ENCODE results near the gene CUEDC2.

The CUEDC2 gene

DNA sequence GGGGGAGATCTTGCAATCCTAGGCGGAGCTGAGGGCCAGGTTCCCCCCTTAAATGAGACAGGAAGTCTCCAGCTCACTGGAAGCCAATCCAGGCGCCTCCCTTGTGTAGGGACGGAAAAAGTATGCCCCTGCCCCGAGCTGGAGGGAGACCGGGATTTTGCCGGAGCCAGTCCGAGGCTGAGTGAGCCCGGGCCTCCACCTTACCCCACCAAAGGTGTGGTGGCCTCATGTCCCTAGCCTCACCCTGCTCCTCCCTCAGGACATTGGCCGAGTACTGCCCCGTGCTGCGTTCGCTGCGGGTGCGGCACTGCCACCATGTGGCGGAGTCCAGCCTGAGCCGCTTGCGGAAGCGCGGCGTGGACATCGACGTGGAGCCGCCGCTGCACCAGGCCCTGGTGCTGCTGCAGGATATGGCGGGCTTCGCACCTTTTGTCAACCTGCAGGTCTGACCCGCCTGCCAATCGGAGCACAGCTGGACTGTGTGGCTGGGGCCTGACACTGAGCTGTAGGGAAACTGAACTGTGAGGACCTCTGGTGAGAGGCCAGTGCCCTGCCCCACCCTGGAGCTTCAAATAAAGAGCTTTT is 9.7 kb downstream of the CUEDC2 start:
- no peak for DNase-seq

DNA sequence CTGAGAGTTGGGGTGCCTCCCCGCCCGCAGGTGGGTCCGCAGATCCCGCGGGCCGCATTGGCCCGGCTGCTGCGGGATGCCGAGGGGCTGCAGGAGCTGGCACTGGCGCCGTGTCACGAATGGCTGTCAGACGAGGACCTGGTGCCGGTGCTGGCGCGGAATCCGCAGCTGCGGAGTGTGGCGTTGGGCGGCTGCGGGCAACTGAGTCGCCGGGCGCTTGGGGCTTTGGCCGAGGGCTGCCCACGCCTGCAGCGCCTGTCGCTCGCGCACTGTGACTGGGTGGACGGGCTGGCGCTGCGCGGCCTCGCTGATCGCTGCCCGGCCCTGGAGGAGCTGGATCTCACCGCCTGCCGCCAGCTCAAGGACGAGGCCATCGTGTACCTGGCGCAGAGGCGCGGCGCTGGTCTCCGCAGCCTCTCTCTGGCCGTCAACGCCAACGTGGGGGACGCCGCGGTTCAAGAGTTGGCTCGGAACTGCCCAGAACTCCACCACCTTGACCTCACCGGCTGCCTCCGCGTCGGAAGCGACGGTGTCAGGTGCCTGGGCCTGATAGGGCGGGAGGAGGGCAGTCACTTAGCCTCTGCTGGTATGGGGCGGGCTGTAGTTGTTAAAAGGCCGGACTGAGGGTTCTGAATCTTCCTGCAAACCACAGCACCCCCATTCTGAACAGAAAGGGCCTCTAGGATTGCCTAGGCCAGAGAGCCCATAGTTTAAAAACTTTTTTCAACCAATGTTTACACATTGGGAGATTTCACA is 10.4 kb downstream of the CUEDC2 start:
- DNase-seq, result no peak

DNA sequence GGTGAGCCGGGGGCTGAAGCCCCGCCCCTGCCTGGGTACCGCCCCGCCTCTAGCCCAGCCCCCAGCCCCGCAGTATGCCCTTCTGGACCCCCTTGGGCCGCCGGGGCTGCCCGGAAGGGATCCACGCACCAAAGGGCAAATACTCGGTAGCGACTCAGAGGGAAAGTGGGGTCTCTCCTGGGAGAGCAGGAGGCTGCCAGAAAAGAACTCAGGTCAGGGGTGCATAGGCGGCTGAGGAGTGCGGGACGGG is 10.9 kb downstream of the CUEDC2 start:
- DNase-seq, result no peak

DNA sequence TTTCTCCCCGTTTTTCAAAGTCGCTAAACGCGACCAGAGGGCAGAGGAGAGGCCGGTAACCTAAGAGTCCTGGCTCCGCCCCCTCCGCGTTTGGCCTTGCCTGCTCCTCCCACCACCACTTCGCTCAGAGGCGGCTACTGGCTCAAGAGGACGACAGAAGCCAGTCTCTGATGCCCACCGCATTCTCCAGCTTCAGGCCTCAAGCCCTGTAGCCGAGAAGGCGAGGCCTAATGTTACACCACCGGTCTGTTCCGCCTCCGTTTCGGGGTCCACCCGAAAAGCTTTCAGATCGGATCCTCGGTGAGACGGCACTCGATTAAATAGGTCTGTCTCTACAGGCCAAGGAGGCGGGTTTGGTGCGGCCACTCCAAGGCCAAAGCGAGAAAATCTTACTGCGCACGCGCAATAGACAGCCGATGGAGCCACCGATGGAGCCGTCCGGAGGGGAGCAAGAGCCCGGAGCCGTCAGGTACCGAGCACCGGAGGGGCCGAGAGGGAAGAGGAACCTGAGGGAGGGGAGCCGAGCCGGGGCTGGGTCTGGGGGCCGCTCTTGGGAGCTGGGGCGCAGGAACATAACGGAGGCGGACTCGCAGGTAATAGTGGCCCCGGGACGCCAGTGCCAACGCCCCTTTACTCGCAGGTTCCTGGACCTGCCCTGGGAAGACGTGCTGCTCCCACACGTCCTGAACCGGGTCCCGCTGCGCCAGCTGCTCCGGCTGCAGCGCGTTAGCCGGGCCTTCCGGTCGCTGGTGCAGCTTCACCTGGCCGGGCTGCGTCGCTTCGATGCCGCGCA is 11.5 kb downstream of the CUEDC2 start, which contains the start of gene FBXL15:
Gene FBXL15, plus strand, starts transcription at position 123 of the 793 bp plus-strand sequence. Its CDS starts 294 bp downstream, at position 417.
- peak; percentile 93 for DNase-seq

DNA sequence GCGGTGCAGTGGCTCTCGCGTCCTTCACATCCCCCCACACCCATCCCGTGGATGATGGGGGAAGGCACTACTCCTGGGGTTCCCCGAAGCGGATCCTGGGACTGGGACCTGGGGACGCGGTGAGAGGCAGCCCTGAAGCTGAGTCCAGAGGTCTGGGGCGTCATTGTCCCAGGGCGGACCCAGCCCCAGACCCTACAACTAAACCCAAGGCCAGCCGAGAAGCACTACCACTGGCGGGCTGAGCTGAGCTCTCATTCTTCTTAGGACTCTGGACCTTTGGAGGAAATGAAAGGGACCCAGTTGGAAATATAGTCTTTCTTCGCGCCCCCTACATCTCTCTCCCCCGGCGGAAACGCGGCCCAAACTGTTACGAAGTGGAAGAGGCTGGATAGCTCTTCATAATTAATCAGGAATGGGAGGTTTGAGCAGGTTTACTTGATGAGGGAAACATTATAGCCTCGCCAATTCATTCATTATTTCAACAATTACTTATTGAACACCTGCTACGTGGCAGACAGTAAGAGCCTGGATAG is 12.1 kb downstream of the CUEDC2 start:
- DNase-seq, result no peak

DNA sequence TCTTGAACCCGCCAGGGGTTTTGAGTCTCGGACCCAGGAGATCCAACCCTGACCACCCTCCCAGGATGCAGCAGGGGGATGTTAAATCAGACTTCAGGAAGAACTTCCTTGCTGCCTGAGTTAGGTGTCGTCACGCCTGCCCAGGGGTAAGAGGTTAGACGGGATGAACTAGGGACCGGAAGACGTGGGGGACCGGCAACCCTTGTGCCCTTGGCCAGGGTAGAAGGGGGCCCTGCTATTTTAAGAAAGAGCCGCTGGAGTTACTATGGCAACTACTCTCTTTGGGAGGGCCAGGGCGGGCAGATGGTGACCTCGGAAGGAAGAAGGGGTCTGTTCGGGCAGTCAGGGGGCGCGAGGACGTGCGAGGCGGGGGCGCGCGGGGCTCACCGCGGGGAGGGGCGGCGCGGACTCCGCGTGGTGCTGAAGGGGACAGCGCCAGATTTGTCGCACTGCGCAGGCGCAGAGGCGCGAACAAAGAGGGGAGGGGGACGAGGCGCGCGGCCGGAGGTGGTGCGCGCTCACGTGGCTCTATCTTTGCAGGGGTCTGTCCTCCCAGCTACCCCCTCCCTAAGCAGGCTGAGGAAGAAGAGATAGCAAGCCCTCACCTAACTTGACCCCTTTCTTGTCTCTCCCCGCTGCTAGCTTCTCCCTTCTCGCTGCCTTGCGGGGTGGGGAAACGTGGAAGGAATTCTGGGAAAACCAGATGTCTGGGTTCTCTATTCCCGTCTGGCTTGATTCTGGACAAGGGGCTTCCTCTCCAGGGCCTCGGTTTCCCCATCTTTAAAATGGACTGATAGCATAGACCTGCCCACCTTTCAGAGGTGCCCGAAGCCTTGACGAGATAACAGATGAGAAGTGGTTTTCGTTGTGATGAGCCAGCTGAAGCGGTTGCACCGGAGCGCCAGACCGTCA is 12.8 kb downstream of the CUEDC2 start:
- DNase-seq, result peak; percentile 67

DNA sequence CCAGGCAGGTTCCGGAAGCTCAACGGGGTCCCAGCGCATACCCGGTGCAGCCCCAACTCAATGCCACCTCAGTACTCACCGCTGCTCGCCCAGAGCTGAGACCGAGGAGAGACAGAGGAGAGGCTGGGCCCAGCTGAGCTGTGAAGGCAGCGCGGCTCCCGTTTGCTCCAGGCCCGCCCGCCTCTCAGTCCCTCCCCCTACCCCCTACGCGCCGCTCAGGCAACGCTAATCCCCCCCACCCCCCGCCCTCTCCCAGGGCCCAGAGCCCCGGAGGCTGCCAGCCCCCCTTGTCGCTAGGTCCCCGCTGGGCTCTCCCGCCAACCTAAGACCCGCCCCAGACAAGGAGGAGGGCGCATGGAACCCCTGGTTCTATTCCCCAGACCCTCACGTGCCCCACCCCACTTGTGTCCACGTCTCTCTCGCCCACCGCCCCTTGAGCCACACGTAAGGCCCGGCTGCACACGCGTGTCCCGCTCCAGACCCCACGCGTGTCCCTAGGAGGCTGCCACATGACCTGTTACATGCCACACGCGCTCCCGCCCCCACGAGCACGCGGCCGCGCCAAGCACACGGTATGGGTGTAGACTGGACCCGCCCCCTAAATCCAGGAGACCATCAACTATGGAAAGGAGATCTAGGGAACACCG is 13.6 kb downstream of the CUEDC2 start, which contains the start of gene PSD:
Gene PSD, minus strand, starts transcription at position 164 of the 647 bp plus-strand sequence. CDS start 1,747 bp downstream, outside the sequence.
- no peak for DNase-seq

DNA sequence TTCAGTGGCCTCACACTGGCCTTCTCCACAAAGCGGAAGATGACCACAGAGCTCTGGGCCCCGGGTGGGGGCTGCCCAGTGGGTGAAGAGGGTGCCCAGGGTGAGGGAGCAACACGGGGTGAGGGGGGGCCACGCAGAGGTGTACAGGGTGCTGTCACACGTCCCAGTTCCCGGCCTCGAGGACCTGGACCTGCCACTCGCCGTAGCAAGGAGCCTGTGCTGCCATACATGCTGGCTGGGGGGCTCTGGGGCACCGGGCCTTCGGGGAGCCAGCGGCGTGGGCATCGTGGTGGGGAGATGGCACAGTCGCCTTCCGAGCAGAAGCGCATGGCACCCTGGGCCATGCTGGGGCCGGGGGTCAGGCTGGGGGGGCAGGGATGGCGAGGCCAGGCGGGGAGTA is 15.7 kb downstream of the CUEDC2 start:
- DNase-seq, result no peak

DNA sequence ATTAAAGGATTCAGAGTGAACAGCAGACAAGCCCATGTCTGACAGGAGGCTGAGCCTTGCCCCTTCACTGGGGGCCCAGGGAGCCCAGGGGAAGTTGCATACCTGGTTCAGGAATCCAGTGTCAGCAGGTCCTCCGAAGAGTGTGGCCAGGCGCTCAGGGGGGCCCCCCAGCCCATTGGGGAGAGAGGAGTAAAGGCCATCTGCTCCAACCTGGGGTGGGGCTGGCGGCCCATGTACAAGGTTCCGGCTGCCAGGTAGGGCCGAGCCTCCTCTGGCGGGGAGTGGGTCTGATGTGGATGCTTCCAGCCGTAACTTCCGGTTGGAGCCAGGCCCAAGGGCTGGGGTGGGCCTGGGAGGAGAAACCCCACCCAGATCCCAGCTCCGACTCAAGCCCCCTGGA is 16.1 kb downstream of the CUEDC2 start:
- DNase-seq, result no peak

DNA sequence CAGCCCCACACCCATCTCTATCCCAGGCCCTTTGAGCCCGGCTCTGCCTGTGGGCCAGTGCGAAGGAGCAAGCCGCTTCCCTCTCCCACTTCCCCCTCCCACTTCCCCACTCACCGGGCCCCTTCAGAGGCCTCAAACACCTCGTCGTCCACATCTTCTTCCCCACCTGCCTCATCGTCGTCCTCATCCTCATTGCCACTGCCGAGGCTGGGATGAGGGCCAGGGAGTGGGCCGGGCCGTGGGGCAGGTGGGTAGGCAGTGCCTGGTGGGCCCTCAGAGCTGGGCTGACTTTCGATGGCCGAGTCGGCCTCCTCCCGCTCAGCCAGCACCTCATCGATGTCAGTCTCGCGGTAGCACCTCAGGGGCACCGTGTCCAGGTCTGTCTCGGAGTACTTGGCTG is 17.6 kb downstream of the CUEDC2 start:
- DNase-seq, result no peak

DNA sequence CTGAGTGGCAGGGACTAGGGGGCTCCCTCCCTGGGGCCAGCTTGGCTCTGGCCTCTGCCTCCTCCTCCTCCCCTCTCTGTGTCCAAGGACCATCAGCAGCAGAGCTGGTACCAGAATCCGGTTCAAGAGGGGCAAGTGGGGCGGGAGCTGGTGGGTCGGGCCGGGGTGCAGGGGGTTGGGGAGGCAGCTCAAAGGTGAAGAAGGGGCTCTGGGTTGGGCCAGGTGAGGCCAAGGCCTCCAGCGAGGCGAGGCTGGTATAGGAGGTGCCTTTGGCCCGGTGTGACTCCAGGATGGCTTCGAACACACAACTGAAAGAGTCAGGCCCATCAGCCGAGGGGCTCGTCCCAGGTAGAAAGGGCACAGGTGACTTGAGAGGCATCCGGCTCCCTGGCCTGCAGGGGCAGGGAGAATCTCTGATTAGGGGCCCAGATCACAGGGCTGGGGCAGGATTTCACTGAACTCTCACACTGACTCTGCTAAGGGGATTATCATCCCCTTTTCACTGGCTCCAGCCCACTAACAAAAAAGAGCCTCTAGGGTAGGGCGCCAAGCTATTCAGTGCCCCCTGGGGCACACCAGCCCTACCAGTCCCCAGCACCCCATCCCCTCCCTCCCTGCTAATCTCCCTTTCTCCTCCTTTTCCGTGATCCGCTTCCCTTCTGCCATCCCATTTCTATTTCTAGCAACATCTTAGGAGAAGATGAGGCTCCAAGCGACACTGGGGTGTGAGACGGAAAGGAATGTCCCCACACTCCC is 18.4 kb downstream of the CUEDC2 start:
- DNase-seq, result no peak

DNA sequence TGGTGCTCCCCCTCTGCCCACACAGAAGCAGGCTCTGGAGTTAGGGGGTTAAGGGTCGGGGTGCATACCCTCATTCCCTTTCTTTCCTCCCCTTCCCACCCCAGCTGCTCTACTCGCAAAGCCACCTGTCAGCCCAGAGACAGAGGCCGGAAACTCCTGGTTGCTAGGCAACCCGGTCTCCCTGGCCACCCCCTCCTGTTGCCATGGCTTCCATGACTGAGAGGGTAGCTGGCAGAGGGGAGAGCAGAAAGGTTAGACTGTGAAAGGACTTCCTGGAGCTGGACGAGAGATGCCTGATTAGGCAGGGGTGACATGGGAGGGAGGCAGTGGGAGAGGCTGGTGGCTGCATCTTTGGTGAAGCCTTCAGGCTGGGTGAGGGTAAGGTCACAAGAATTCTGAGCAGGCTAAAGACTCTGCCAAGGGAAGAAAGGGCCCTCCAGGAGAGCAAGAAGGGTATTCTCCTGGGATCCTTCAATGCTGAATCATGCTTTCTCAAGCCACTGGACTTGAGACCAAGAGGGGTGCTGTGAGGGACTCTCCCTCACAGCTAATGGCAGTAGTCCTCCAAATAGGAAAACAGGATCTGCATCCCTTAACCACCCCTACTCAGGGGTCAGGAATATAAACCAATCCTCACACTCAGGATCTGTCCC is 19.2 kb downstream of the CUEDC2 start:
- no peak for DNase-seq

DNA sequence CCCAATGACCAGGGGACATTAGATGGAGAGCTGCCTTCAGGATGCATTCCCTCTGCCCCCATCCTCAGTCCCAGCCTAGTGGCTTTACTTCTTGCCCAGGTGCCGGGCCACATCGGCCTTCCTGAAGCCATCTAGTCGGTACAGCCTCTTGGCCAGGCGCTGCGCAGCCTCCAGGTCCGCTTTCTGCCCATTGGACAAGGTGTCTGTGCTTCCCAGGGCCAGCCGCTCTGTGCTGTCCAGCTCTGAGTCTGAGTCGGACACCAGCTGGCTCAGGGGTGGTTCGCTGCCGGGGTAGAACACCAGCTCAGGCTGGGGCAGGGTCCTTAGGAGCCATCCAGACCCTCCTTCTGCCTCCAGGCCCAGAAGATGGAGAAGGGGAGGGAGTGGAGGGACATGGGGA is 20.1 kb downstream of the CUEDC2 start:
- no peak for DNase-seq

DNA sequence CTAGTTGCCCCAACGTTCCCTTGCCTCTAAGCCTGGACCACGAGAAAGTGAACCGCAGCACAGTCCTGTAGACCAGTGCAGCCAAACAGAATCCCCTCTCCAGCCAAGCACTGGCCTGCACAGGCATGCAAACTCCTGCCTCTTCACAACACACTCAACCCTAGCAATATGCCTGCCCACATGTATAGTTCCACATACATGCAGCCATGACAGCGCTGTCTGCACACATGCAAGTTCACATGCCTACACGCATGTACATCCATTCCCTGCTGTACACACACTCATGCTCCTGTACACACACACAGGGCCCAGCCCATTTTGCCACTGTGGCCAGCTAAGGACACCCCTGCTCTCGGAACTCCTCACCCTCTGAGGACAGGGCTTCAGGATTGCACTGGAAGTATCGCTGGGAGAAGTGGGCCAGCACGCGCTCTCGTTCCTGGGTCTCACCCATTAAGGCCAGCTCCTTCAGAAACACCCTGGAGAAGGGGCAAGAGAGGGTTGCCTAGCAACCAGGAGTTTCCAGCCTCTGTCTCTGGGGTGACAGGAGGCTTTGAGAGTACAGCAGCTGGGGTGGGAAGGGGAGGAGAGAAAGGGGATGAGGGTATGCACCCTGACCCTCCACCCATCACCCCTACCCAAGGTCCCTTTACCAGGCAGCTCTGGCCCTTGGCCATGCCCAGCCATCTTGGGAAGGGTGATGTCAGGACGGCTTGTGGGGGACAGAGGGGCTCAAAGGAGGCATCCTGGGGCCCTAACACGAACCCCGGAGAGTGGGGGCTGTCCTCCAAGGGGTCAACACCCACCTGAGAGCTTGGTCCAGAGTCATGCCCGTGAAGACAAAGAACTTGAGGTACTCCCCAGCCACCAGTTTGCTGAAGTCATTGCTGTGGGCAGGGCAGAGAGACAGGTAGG is 20.8 kb downstream of the CUEDC2 start:
- no peak for DNase-seq

DNA sequence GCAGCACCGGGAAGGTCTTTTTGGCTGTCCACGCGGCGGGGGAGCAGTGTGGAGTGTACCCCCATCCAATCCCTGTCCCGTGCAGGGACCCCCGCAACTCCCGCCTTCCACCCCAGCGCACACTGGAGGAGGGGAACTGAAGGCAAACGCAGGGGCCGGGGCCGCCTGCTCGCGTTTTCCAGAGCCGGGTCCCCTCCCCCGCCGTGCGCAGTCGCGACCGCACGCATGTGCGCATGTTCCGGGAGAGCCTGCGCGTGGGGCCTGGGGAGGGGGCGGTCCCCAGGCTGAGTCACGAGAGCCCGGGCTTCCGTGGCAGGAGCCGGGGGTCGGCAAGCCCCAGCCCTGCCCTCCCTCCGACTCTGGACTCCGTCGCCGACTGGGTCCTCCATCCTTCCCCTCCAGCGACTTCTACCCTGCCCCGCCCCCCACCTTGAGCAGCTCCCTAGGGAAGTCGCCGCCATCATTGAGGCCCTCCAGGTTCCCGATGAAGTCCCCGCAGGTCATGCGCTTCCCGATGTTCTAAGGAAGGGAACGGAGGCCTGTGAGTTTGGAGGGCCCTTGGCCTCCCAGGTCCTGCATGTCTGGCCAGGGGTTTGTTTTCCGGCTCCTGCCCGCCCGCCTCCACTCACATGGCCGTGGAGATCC is 21.8 kb downstream of the CUEDC2 start:
- DNase-seq, result peak; percentile 55

DNA sequence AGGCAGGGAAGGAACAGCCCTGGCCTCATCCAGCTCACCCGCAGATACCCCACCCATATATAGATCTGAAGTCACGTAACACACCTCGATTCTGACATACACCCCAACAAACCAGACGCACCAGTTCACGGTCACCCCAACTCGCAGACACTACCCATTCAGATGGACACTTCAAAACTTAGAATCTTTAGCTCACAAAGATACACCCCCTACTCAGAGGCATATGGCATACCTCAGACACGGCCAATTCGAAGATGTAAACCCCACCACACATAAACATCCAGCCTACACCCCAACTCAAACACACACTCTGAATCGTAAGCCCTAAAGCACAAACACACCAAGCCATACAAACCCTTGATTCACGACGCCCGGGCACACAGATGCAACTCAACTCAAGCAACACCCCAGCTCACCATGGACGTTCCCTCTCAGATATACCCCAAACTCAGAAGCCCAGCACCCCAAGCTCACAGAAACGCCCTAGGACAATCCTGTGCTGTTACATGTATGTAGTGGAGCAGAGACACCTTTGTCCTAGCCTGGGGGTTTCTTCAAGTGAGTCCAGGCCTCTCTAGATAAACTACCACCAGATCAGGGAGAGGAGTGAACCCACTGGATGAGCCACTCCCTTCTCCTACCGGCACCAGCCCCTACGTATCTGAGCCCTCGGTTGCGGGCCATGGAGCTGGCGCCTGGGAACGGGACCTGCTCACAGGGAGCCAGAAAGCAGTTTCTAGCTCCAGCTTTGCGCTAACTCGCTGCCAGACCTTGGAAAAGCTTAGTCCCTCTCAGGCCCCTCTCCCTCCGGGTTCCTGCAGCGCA is 22.6 kb downstream of the CUEDC2 start:
- DNase-seq, result no peak

DNA sequence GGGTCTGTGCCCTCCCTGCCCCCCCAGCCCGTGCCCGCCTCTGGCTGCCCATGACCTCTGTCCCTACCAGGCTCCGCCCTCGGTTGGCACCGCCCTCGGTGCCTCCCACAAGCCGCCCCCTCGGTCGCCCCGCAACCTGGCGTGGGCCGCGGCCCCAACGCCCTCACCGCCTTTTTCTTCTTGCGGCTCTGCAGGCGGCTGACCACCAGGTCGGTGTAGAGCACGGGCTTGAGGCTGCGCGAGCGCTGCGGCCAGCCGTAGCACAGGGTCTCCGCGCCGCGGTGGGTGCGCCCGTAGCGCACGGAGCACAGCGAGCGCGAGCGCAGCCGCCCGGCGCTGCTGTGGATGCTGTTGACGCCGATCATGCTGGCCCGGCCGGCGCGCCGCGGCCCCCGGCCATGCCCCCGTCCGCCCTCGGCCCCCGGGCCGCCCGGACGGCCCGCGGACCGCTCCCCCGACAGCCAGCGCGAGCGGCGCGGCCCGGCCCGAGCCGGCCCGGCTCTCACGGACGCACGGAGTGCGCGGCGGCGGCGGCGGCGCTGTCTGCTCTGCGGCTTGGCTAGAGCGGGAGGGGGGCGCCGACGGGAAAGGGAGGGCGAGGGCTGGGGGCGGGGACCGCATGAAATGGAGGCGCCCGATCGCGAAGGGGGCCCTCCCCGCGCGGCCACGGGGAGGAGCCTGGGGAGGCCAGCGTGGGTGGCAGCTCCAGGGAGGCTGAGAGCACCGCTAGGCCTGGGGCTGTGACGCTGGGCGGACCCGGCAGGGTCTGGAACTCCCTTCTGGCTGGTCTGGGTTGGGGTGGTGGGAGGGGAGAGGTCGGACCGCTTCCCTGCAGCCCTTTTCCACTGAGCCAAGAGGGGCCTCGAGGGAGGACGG is 23.4 kb downstream of the CUEDC2 start:
- DNase-seq, result peak; percentile 72

All from activated CD4-positive, alpha-beta T cell treated with anti-CD3 and anti-CD28 coated beads, Interleukin-2, amount 50 U/mL, for 1 hour (primary cell).